ENCODE measurements around the gene SYNE1.

DNA sequence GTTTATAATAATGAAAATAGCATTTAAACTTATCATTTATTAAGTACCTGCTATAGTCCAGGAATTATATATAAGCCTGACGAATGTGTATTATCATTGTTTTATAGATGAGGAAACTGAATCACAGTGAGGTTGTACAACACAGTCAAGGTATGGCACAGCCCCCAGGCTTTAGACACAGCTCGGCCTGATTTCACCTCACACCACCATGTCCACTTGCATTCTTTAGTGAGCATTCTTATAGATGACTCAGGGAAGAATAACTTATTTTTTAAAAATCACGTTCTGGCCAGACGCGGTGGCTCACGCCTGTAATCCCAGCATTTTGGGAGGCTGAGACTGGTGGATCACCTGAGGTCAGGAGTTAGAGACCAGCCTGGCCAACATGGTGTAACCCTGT lies 289.0 kb downstream of the SYNE1 start:
- TF ChIP-seq EZH2 (IDR thresholded peaks at IDR 0.05; ENCODE audit: borderline replicate concordance) = no peak
- TF ChIP-seq CTCF (IDR thresholded peaks at IDR 0.05; ENCODE audit: poor library complexity) = no peak
